LNCAP (cell line): Measurements from ENCODE around the gene KCNMB3.

Source experiments
- CTCF ChIP-seq: fragments of 450-650 bp; IDR thresholded peaks from 2 replicates; pipeline ENCODE4 v1.5.1; 2017; ENCODE audit warnings: mild to moderate bottlenecking

Gene KCNMB3

DNA sequence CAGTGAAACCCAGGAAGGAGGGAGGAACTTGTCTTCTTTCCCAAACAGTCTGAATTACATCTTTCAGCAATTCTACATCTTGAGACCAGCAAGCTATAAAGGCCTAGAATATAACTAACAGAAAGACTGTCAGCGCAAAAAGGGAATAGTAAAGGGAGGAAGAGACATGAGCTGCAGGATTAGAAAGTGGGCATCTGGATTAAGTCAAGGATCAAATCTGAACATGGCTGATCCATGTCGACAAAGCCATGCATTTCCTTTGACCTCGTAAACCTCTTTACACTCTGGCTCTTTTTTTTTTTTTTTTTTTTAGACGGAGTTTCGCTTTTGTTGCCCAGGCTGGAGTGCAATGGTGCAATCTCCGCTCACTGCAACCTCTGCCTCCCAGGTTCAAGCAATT, 35.4 kb upstream of the KCNMB3 start:
- no peak for TF ChIP-seq CTCF

GRCh38 chr3:179281825-179282224, 30.9 kb upstream of the KCNMB3 start:
- no peak for TF ChIP-seq CTCF

GRCh38 chr3:179279837-179280236, 28.9 kb upstream of the KCNMB3 start:
- no peak for TF ChIP-seq CTCF

GRCh38 chr3:179278932-179279693, 28.2 kb upstream of the KCNMB3 start:
- no peak for TF ChIP-seq CTCF

GRCh38 chr3:179278151-179278550, 27.2 kb upstream of the KCNMB3 start:
- TF ChIP-seq CTCF: no peak

DNA sequence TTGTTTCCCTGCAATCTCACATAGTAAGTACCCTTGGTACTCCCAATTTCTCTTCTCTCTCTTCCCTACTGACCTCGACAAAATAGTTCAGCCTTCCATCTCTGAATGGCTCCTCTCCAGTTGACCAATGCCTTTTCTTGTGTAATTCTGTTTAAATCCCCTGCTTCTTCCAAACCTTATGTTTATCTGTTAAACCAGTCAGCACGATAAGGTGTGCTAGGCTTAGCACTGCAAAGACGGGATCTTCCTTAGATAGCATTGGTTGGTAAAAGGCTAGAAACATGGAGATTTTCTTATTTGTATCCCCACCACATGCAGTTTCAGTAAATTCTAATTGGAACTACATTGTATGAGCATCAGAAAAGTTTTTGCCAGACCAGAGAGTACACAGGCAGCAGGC, 25.8 kb upstream of the KCNMB3 start:
- TF ChIP-seq CTCF: no peak

- no peak for TF ChIP-seq CTCF
These were observed 25.1 kb upstream of the KCNMB3 start for GRCh38 chr3:179276001-179276400.

DNA sequence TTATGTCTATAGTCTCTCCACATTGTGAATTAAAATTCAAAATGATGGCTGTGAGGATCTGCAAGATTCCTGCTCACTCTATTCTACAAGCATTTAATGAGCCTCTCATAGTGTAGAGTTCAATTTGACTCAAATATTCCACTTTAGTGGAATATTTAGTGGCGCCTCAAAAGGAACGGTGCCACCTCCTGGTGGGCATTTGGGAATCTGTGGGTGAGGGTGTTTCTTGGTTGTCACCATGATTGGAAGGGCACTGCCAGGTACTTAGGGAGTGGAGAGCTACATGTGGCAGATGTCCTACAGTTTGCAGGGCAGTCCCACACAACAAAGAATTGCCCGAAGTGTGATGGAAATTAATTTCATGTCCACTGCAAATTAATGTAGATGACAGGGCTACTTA, 21.5 kb upstream of the KCNMB3 start:
- no peak for TF ChIP-seq CTCF
